GM19328 (cell line): ENCODE results near the gene PTPRO.

Experiments used
- ATAC-seq: cut with Tn5 transposase; IDR thresholded peaks from one replicate; pipeline ENCODE4 v1.9.1; 2021; ENCODE audit warnings: mild to moderate bottlenecking, moderate library complexity; ENCODE audit not compliant: unreplicated experiment

Gene PTPRO

GRCh38 chr12:15634010-15634683, 311.8 kb downstream of the PTPRO start:
- ATAC-seq: no peak

GRCh38 chr12:15636060-15636890, 314.0 kb downstream of the PTPRO start:
- ATAC-seq: no peak

GRCh38 chr12:15638231-15638630, 315.9 kb downstream of the PTPRO start:
- no peak for ATAC-seq

- ATAC-seq: no peak
Observed at GRCh38 chr12:15644700-15645099, 322.4 kb downstream of the PTPRO start.

GRCh38 chr12:15646581-15646980, 324.3 kb downstream of the PTPRO start:
- ATAC-seq: no peak
